GM12892 (cell line): Measurements from ENCODE around the gene SCP2.

Experiments
- POLR2A ChIP-seq: IDR thresholded peaks from 2 replicates; pipeline ENCODE4 v1.6.1; 2011; ENCODE audit warnings: low read depth, low read length, control low read depth
- POLR2AphosphoS5 ChIP-seq: IDR thresholded peaks from 2 replicates; pipeline ENCODE4 v1.6.1; 2011; ENCODE audit warnings: low read depth, low read length, control low read depth
- TAF1 ChIP-seq: IDR thresholded peaks from 2 replicates; pipeline ENCODE4 v1.6.1; 2011; ENCODE audit warnings: low read depth, mild to moderate bottlenecking, control low read depth, low read length, borderline replicate concordance

GRCh38 chr1:53071915-53072314 lies 144.8 kb downstream of the SCP2 start:
- TF ChIP-seq POLR2A (no peak), POLR2AphosphoS5 (no peak), TAF1 (no peak)
